Pancreas (tissue), 10 donors: ENCODE measurements around the gene GUCY2D. TPM values are rescaled to one million over a fixed set of nuclear protein-coding genes. Genes with fewer than 3 reads are reported as not detected.

ENCODE experiments used
- ATAC-seq, 4 donors: fragments of 200-7000 bp; cut with Tn5 transposase; one replicate each; pipeline versions ENCODE4 v1.8.0 to v1.9.1; 2020; ENCODE audit warnings: mild to moderate bottlenecking in 4 of 4, moderate library complexity in 4 of 4
- DNase-seq, 6 donors: peaks; one replicate each; pipeline ENCODE4 v3.0.0-alpha.2; 2020
- FAIRE-seq: peaks from 2 replicates; lab custom pipeline; 2012; peaks lifted over from hg19 to GRCh38; lab: Jason Lieb, UNC
- H3K27ac ChIP-seq, 4 donors: fragments of 200-600 bp; sonication (generic); 1 replicate in 3 of 4; 2 replicates in 1 of 4; pipeline versions ENCODE4 v1.5.0 to v1.8.0; 2020
- H3K27me3 ChIP-seq, 4 donors: fragments of 200-600 bp; one replicate each; pipeline ENCODE4 v1.8.0; 2021
- H3K36me3 ChIP-seq, 3 donors: fragments of 200-600 bp; sonication (generic) in 1 of 3; one replicate each; pipeline versions ENCODE4 v1.5.0 to v1.8.0; 2020 to 2021
- H3K4me1 ChIP-seq, 3 donors: fragments of 200-600 bp; one replicate each; pipeline ENCODE4 v1.8.0; 2021
- H3K4me3 ChIP-seq, 4 donors: fragments of 200-600 bp; sonication (generic) in 2 of 4; one replicate each; pipeline versions ENCODE4 v1.5.0 to v1.8.0; 2020 to 2021
- H3K9me3 ChIP-seq, 4 donors: fragments of 200-600 bp; one replicate each; pipeline ENCODE4 v1.8.0; 2021
- CTCF ChIP-seq, 4 donors: fragments of 200-600 bp; sonication (generic) in 3 of 4; IDR thresholded peaks; one replicate each; pipeline versions ENCODE4 v1.5.0 to v1.8.0; 2021; ENCODE audit warnings: antibody characterized with exemption in 4 of 4
- WGBS, 2 donors: extraction: QIAGEN DNeasy Blood & Tissue Kit; methylation state at CpG; one replicate each; pipeline ENCODE4 v1.1.7; 2013; 5-methylcytosine and 5-hydroxymethylcytosine counted together
- intact Hi-C, 3 donors: fragments of 100-400 bp; cut with DNase I; formaldehyde crosslinking; loops; one replicate each; pipeline versions ENCODE4 v1.11.1 to v1.14.2; 2022
- polyA plus RNA-seq, 2 donors: library from polyadenylated mRNA; stranded (reverse); fragments of 200-250 nt; gene quantifications; one replicate each; pipeline ENCODE4 v1.2.3, GENCODE V29; 2013
- total RNA-seq, 6 donors: library from RNA; stranded (reverse); fragmentation: NEBNext Ultra II Directional in 4 of 6; extraction: Animal tissue kit (Norgen Biotek cat#: 25700) in 4 of 6; gene quantifications; one replicate each; pipeline versions ENCODE4 v1.2.1 to v1.2.4, GENCODE V29; 2021 to 2023
- donor health status: healthy with polysubstance abuse.
- donor health status: DM: no; HTN: no; CAD: no; lungs with moderate emphysema.
- donor health status: DM: no; HTN: no; CAD: no.
- donor health status: control.
- donor health status: control.
- donor health status: Bipolar disorder and iron deficiency.
- donor health status: DM: yes; HTN: yes; CAD: no.
- donor health status: DM: no; HTN: no; CAD: no.
- donor health status: DM: no; HTN: no; CAD: no.
- donor health status: DM: yes; HTN: yes; CAD: no.

GUCY2D gene
- total and polyA plus RNA-seq, 8 donors: 0.02 to 0.47 (median 0.23) TPM; not detected in 2

GRCh38 chr17:7972131-7972785 is 30.2 kb upstream of the GUCY2D start:
- no peak for DNase-seq
- Histone ChIP-seq H3K4me3 (no peak overlapping the region), H3K4me1 (no peaks in the 10 kb centered on the region), H3K36me3 (no peaks in the 10 kb centered on the region), H3K27ac (no peak overlapping the region), H3K9me3 (no peaks in the 10 kb centered on the region), H3K27me3 (no peaks in the 10 kb centered on the region)
- intact Hi-C loops: no loop called here
- no peak for TF ChIP-seq CTCF (IDR thresholded peaks at IDR 0.05)
- peak in 1 of 4 donors; percentile 20 for ATAC-seq
- FAIRE-seq: no peak
- WGBS, 2 donors: 93 to 96% methylated on average over 8 of the region's 8 CpGs

- TF ChIP-seq CTCF (IDR thresholded peaks at IDR 0.05): no peak
- FAIRE-seq: no peak
- no peaks in the 10 kb centered on the region for H3K9me3 ChIP-seq
- no peak for DNase-seq
- H3K27ac ChIP-seq: no peak overlapping the region
- H3K4me1 ChIP-seq: no peaks in the 10 kb centered on the region
- no peaks in the 10 kb centered on the region for H3K36me3 ChIP-seq
- intact Hi-C loops: no loop called here
- ATAC-seq: no peak
- no peaks in the 10 kb centered on the region for H3K27me3 ChIP-seq
- H3K4me3 ChIP-seq: no peak overlapping the region
Observed at GRCh38 chr17:7974638-7975131, 27.7 kb upstream of the GUCY2D start.

- ATAC-seq: no peak
- intact Hi-C loops: no loop called here
- no peak for DNase-seq
- Histone ChIP-seq H3K4me3 (no peak overlapping the region), H3K27ac (no peak overlapping the region), H3K27me3 (no peaks in the 10 kb centered on the region), H3K36me3 (no peaks in the 10 kb centered on the region), H3K9me3 (no peaks in the 10 kb centered on the region), H3K4me1 (no peaks in the 10 kb centered on the region)
- WGBS, 2 donors: 45 to 49% methylated on average over 4 of the region's 4 CpGs
- TF ChIP-seq CTCF (IDR thresholded peaks at IDR 0.05): no peak
- no peak for FAIRE-seq
Observed at GRCh38 chr17:7977039-7977438, 25.4 kb upstream of the GUCY2D start.

GRCh38 chr17:7977805-7978204 is 24.6 kb upstream of the GUCY2D start:
- DNase-seq (no peak), FAIRE-seq (no peak), ATAC-seq (no peak)
- TF ChIP-seq CTCF (IDR thresholded peaks at IDR 0.05): no peak
- Histone ChIP-seq H3K36me3 (no peaks in the 10 kb centered on the region), H3K4me3 (no peak overlapping the region), H3K27me3 (no peaks in the 10 kb centered on the region), H3K27ac (no peak overlapping the region), H3K9me3 (no peaks in the 10 kb centered on the region), H3K4me1 (no peaks in the 10 kb centered on the region)
- WGBS, 2 donors: 73 to 83% methylated on average over 5 of the region's 5 CpGs
- intact Hi-C loops: no loop called here

GRCh38 chr17:7982173-7982572 is 20.2 kb upstream of the GUCY2D start:
- H3K4me3 ChIP-seq: no peak overlapping the region
- no peaks in the 10 kb centered on the region for H3K27me3 ChIP-seq
- no peak for TF ChIP-seq CTCF (IDR thresholded peaks at IDR 0.05)
- no peak for DNase-seq
- no peaks in the 10 kb centered on the region for H3K9me3 ChIP-seq
- H3K27ac ChIP-seq: no peak overlapping the region
- 36 to 47% methylated on average over 7 of the region's 7 CpGs for WGBS, 2 donors
- no peak for ATAC-seq
- no peak for FAIRE-seq
- no peaks in the 10 kb centered on the region for H3K36me3 ChIP-seq
- intact Hi-C loops: loop anchor here in 2 of 3 donors (5.0 to 10.0 kb wide), 3 partner anchors 115 to 237 kb away; no protein-coding TSS in a partner anchor
- H3K4me1 ChIP-seq: no peaks in the 10 kb centered on the region
